ENCODE measurements around the gene NRP2.

- TF ChIP-seq FOXM1 (IDR thresholded peaks at IDR 0.05; ENCODE audit: borderline replicate concordance, low read depth) (no peak), REST (IDR thresholded peaks at IDR 0.05; ENCODE audit: low read depth) (no peak), MAX (IDR thresholded peaks at IDR 0.05) (no peak), TAF1 (IDR thresholded peaks at IDR 0.05; ENCODE audit: low read depth) (no peak), EP300 (IDR thresholded peaks at IDR 0.05; ENCODE audit: borderline replicate concordance) (no peak), TEAD4 (IDR thresholded peaks at IDR 0.05) (no peak), ZBTB7A (IDR thresholded peaks at IDR 0.05; ENCODE audit: low read depth) (no peak), NFIC (IDR thresholded peaks at IDR 0.05) (no peak)
These were observed 73.6 kb downstream of the NRP2 start for GRCh38 chr2:205755923-205756322.
